Spleen (tissue), 11 donors: Measurements from ENCODE around the gene APOL6. TPM values are rescaled to one million over a fixed set of nuclear protein-coding genes. Genes with fewer than 3 reads are reported as not detected.
"Not testable (repeated sequence)": the region's sequence is repeated elsewhere in the genome, so short reads cannot be mapped to it uniquely, and the experiment has no call there.

Experiments used
- DNase-seq: peaks from one replicate; pipeline ENCODE4 v3.0.0-alpha.2; 2020
- H3K27ac ChIP-seq, 8 donors: fragments of 200-600 bp; sonication (generic) in 7 of 8; 1 replicate in 4 of 8; 2 replicates in 4 of 8; pipeline versions ENCODE4 v1.5.0 to v1.8.0; 2016 to 2021; ENCODE audit warnings: inconsistent platforms in 4 of 8, mild to moderate bottlenecking in 4 of 8, moderate library complexity in 1 of 8
- H3K27me3 ChIP-seq, 7 donors: fragments of 200-600 bp; sonication (generic) in 6 of 7; replicated peaks in 1 of 7; 1 replicate in 4 of 7; 2 replicates in 3 of 7; pipeline versions ENCODE4 v1.5.0 to v1.8.0; 2016 to 2021; ENCODE audit warnings: inconsistent platforms in 3 of 7, mild to moderate bottlenecking in 1 of 7
- H3K36me3 ChIP-seq, 6 donors: fragments of 200-600 bp; sonication (generic) in 5 of 6; 1 replicate in 4 of 6; 2 replicates in 2 of 6; pipeline versions ENCODE4 v1.5.0 to v1.8.0; 2016 to 2021; ENCODE audit warnings: inconsistent platforms in 2 of 6
- H3K4me1 ChIP-seq, 6 donors: fragments of 200-600 bp; sonication (generic) in 5 of 6; 1 replicate in 3 of 6; 2 replicates in 3 of 6; pipeline versions ENCODE4 v1.5.0 to v1.8.0; 2016 to 2021; ENCODE audit warnings: inconsistent platforms in 3 of 6
- H3K4me3 ChIP-seq, 8 donors: fragments of 200-600 bp; sonication (generic) in 7 of 8; 1 replicate in 4 of 8; 2 replicates in 4 of 8; pipeline versions ENCODE4 v1.5.0 to v1.8.0; 2016 to 2021; ENCODE audit warnings: inconsistent platforms in 4 of 8, mild to moderate bottlenecking in 4 of 8, moderate library complexity in 2 of 8
- H3K9me3 ChIP-seq, 8 donors: fragments of 200-600 bp; sonication (generic) in 7 of 8; 1 replicate in 4 of 8; 2 replicates in 4 of 8; pipeline versions ENCODE4 v1.5.0 to v1.8.0; 2016 to 2021; ENCODE audit warnings: inconsistent platforms in 4 of 8
- POLR2A ChIP-seq, 3 donors: fragments of 450-650 bp; IDR thresholded peaks; one replicate each; pipeline ENCODE4 v1.5.1; 2017; ENCODE audit warnings: antibody characterized with exemption in 3 of 3, mild to moderate bottlenecking in 1 of 3
- POLR2AphosphoS5 ChIP-seq, 3 donors: sonication (generic); formaldehyde crosslinking; IDR thresholded peaks; one replicate each; pipeline ENCODE4 v1.5.1; 2017; ENCODE audit warnings: antibody characterized with exemption in 3 of 3
- WGBS, 5 donors: extraction: QIAGEN DNeasy Blood & Tissue Kit in 3 of 5; methylation state at CpG; one replicate each; pipeline versions ENCODE4 v1.1.5 to v1.1.7; 2013 to 2018; 5-methylcytosine and 5-hydroxymethylcytosine counted together
- intact Hi-C: fragments of 100-400 bp; cut with DNase I; formaldehyde crosslinking; loops from one replicate; pipeline ENCODE4 v1.15.0; 2023; ENCODE audit warnings: low total_unique reads
- polyA plus RNA-seq, 3 donors: library from polyadenylated mRNA; stranded (reverse); fragments of 200-250 nt; gene quantifications; one replicate each; pipeline ENCODE4 v1.2.1, GENCODE V29; 2013
- total RNA-seq, 7 donors: library from RNA; depleted of rRNA in 3 of 7; stranded (reverse); fragments of >200 nt in 3 of 7; fragmentation: NEBNext Ultra II Directional in 4 of 7; extraction: Animal tissue kit (Norgen Biotek cat#: 25700) in 4 of 7; gene quantifications; one replicate each; pipeline versions ENCODE4 v1.1.0 to v1.2.1, GENCODE V29; 2016 to 2021
- TF ChIP-seq, protein P1 (sequence below), 11 experiments: fragments of 200-600 bp in 7 of 11; fragments of 450-650 bp in 4 of 11; sonication (generic) in 4 of 11; IDR thresholded peaks in 8 of 11; conservative IDR thresholded peaks in 3 of 11; 1 replicate in 7 of 11; 2 replicates in 4 of 11; pipeline versions ENCODE4 v1.4.0 to v1.8.0; 2016 to 2021; ENCODE audit warnings: antibody characterized with exemption in 11 of 11, inconsistent platforms in 4 of 11, mild to moderate bottlenecking in 1 of 11
- donor health status: healthy with polysubstance abuse.
- donor health status: DM: no; HTN: no; CAD: no; lungs with moderate emphysema.
- donor health status: DM: no; HTN: no; CAD: no.
- donor health status: Bipolar disorder and iron deficiency.
- donor health status: healthy.
- donor health status: DM: no; HTN: no; CAD: no.
- donor health status: DM: yes; HTN: yes; CAD: no.

The APOL6 gene
- total and polyA plus RNA-seq, 10 donors: 4.4 to 48.1 (median 37.3) TPM

GRCh38 chr22:35664955-35665587 lies 16.8 kb downstream of the APOL6 start:
- Histone ChIP-seq H3K4me3 (no peak overlapping the region), H3K27me3 (no peaks in the 10 kb centered on the region), H3K4me1 (peaks cover 27 to 45% (median 41%) of the 10 kb centered on the region in 6 donors), H3K9me3 (peaks cover 0 to 33% (median 29%) of the 10 kb centered on the region in 8 donors), H3K36me3 (peaks cover 0 to 61% (median 14%) of the 10 kb centered on the region in 6 donors), H3K27ac (no peak overlapping the region)
- 95 to 99% (median 97%) methylated on average over 5 of the region's 5 CpGs for WGBS, 5 donors
- no peak for TF ChIP-seq POLR2AphosphoS5 (IDR thresholded peaks at IDR 0.05)
- TF ChIP-seq, protein P1, sequence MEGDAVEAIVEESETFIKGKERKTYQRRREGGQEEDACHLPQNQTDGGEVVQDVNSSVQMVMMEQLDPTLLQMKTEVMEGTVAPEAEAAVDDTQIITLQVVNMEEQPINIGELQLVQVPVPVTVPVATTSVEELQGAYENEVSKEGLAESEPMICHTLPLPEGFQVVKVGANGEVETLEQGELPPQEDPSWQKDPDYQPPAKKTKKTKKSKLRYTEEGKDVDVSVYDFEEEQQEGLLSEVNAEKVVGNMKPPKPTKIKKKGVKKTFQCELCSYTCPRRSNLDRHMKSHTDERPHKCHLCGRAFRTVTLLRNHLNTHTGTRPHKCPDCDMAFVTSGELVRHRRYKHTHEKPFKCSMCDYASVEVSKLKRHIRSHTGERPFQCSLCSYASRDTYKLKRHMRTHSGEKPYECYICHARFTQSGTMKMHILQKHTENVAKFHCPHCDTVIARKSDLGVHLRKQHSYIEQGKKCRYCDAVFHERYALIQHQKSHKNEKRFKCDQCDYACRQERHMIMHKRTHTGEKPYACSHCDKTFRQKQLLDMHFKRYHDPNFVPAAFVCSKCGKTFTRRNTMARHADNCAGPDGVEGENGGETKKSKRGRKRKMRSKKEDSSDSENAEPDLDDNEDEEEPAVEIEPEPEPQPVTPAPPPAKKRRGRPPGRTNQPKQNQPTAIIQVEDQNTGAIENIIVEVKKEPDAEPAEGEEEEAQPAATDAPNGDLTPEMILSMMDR (IDR thresholded peaks at IDR 0.05 in 8 of 11, conservative IDR thresholded peaks at IDR 0.05 in 3 of 11): no peak
- TF ChIP-seq POLR2A (IDR thresholded peaks at IDR 0.05): no peak
- no peak for DNase-seq
- intact Hi-C loops: no loop called here

DNA sequence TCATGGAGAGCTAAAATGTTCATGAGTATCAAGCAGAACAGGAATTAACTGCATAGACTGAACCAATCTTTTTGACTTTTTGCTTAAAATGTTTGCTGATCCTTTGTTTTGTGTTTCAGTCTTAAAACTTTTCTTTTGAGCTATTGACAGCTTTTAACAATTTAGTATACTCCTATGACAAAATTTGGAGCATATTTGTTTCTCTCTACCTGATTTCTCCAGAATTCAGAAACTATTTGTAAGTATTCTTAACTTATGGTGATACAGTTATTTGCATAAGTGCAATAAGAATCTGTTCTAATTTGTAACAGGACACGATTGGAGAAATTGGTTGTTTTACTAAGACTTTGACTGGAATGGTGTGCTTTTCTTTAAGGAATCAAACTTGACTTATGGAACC lies 18.5 kb downstream of the APOL6 start:
- Histone ChIP-seq H3K9me3 (peaks cover 0 to 39% (median 31%) of the 10 kb centered on the region in 8 donors), H3K4me1 (peaks cover 12 to 29% (median 25%) of the 10 kb centered on the region in 6 donors), H3K36me3 (peaks cover 0 to 45% (median 13%) of the 10 kb centered on the region in 6 donors)
- WGBS, 5 donors: 91 to 100% (median 93%) methylated on average over 1 of the region's 1 CpG
- H3K4me3 ChIP-seq, DNase-seq, H3K27me3 ChIP-seq, intact Hi-C loops, H3K27ac ChIP-seq: not testable (repeated sequence)

- H3K9me3 ChIP-seq: peaks cover 0 to 28% (median 19%) of the 10 kb centered on the region in 8 donors
- intact Hi-C loops: no loop called here
- H3K4me3 ChIP-seq: no peak overlapping the region
- TF ChIP-seq, protein P1 (IDR thresholded peaks at IDR 0.05 in 8 of 11, conservative IDR thresholded peaks at IDR 0.05 in 3 of 11): no peak
- TF ChIP-seq POLR2AphosphoS5 (IDR thresholded peaks at IDR 0.05): no peak
- H3K27ac ChIP-seq: no peak overlapping the region
- DNase-seq: no peak
- H3K36me3 ChIP-seq: no peaks in the 10 kb centered on the region
- peaks cover 0 to 5% (median 0%) of the 10 kb centered on the region in 6 donors for H3K4me1 ChIP-seq
- no peaks in the 10 kb centered on the region for H3K27me3 ChIP-seq
These were observed 26.1 kb downstream of the APOL6 start for GRCh38 chr22:35674335-35674734.

DNA sequence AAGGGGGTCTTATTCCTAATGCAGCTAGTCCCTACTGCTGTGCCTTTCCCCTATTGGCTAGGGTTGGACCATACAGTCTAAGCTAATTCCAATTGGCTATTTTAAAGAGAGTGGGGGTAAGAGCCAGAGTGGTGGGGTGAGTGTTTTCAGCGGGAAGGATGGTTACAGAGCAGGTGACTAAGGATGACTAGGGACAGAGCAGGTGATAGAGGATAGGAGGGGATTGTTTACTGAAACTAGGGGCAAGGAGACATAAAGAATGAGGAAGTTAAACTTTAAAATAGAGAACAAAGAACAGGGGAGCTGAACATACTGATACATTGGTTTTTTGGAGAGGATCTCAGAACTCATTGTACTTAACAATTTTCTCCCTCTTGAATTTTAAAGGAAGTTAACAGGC lies 27.8 kb downstream of the APOL6 start:
- H3K36me3 ChIP-seq, H3K27ac ChIP-seq, DNase-seq, H3K27me3 ChIP-seq, H3K4me3 ChIP-seq, H3K4me1 ChIP-seq, intact Hi-C loops: not testable (repeated sequence)
- H3K9me3 ChIP-seq: peaks cover 0 to 30% (median 19%) of the 10 kb centered on the region in 8 donors
- 32 to 78% (median 46%) methylated on average over 1 of the region's 1 CpG for WGBS, 5 donors

DNA sequence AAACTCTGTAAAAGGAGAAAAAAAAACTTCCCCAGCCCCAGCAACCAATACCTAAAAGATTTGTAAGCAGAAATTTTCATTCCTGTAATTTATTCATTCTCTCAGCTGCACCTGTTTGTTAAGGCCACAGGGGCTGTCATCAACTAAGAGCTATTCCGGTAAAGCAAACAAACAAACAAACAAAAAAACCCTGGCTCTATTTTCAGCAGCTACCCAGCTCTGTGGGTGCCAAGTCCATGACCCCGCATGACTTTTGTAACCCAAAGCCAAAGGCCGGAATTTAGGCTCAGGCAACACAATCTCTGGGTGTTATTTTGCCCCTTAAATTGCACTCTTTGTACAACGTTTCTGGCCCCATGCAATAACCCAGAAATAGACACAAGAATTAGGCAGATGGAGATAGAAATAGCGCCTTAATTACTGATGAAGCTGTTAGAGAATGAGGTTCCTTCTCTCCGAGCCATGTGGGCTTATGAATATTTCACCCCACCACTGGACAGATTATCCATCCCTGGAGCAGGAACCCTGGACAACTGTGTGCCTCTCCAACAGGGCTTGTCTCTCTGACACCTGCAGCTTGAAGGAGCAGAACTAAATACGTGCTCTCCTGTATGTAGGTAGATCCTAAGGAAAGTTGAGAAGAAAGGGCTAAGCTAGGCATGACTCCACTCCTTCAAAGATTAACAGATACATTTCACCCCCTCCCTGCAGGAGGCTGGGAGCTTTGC lies 29.4 kb downstream of the APOL6 start:
- 74 to 94% (median 87%) methylated on average over 7 of the region's 7 CpGs for WGBS, 5 donors
- Histone ChIP-seq H3K9me3 (peaks cover 0 to 28% (median 14%) of the 10 kb centered on the region in 8 donors), H3K36me3 (no peaks in the 10 kb centered on the region), H3K27ac (no peak overlapping the region), H3K4me3 (no peak overlapping the region), H3K4me1 (peaks cover 0 to 5% (median 0%) of the 10 kb centered on the region in 6 donors), H3K27me3 (no peaks in the 10 kb centered on the region)
- intact Hi-C loops: no loop called here
- no peak for DNase-seq
- TF ChIP-seq POLR2A (IDR thresholded peaks at IDR 0.05): no peak
- TF ChIP-seq, protein P1 (IDR thresholded peaks at IDR 0.05 in 8 of 11, conservative IDR thresholded peaks at IDR 0.05 in 3 of 11): no peak
